H1 (cell line): ENCODE results near the gene CAMK2G. TPM values are rescaled to one million over a fixed set of nuclear protein-coding genes. Genes with fewer than 3 reads are reported as not detected.

Experiments
- ASH2L ChIP-seq: fragments of 200-600, 300-600 bp; sonication (generic); IDR thresholded peaks from one replicate; pipeline ENCODE4 v1.7.1; 2017; ENCODE audit warnings: low read length
- CBX5 ChIP-seq: fragments of 300-800, 300-1000 bp; sonication (generic); IDR thresholded peaks from 2 replicates; pipeline ENCODE4 v1.7.1; 2016; ENCODE audit warnings: antibody characterized with exemption, low read length, low read depth
- EZH2 ChIP-seq: fragments of 200-600 bp; sonication (generic); IDR thresholded peaks from 2 replicates; pipeline ENCODE4 v1.7.1; 2012; ENCODE audit warnings: low read depth, mild to moderate bottlenecking, moderate library complexity, low read length, inconsistent platforms; ENCODE audit not compliant: severe bottlenecking
- JUN ChIP-seq: IDR thresholded peaks from 2 replicates; pipeline ENCODE4 v1.6.1; 2011; ENCODE audit warnings: low read depth, mild to moderate bottlenecking, improper control_type of control experiment, low read length
- NRF1 ChIP-seq: IDR thresholded peaks from 2 replicates; pipeline ENCODE4 v1.6.1; 2011; ENCODE audit warnings: mild to moderate bottlenecking, low read depth, low read length, improper control_type of control experiment
- PHF8 ChIP-seq: fragments of 200-600 bp; sonication (generic); conservative IDR thresholded peaks from 2 replicates; pipeline ENCODE4 v1.7.1; 2012; ENCODE audit warnings: low read depth, mild to moderate bottlenecking, inconsistent platforms, low read length, moderate library complexity
- TAF1 ChIP-seq: IDR thresholded peaks from 2 replicates; pipeline ENCODE4 v1.6.1; 2011; ENCODE audit warnings: mild to moderate bottlenecking, low read depth, low read length
- TAF7 ChIP-seq: optimal IDR thresholded peaks from 2 replicates; pipeline ENCODE3; 2011; ENCODE audit warnings: low read depth, mild to moderate bottlenecking, inconsistent platforms, low read length, moderate library complexity, borderline replicate concordance
- YY1 ChIP-seq: IDR thresholded peaks from 2 replicates; pipeline ENCODE4 v1.6.1; 2011; ENCODE audit warnings: low read depth, mild to moderate bottlenecking, low read length
- polyA plus RNA-seq, 7 experiments: library from polyadenylated mRNA; depleted of rRNA in 3 of 7; stranded (reverse) in 5 of 7; unstranded in 2 of 7; fragments of >200 nt in 5 of 7; fragments of 200-250 nt in 2 of 7; gene quantifications; 1 replicate in 5 of 7; 2 replicates in 1 of 7; 4 replicates in 1 of 7; pipeline versions ENCODE4 v1.2.1 to v1.2.3, GENCODE V29; 2011 to 2013; ENCODE audit warnings: missing spikeins in 2 of 7, mixed read lengths in 2 of 7
- total RNA-seq: library from RNA; stranded (reverse); fragmentation: NEBNext Ultra II Directional; extraction: Animal tissue kit (Norgen Biotek cat#: 25700); gene quantifications from 2 replicates; pipeline ENCODE4 v1.2.1, GENCODE V29; 2021

CAMK2G gene
- total and polyA plus RNA-seq, 2 of the 8 experiments (the other 6 are each of a cell fraction or from before 2014, with no cell fraction given): 28.9 to 31.7 TPM

GRCh38 chr10:73840056-73840402, 34.3 kb downstream of the CAMK2G start (continued):
- TF ChIP-seq EZH2: no peak
- TF ChIP-seq TAF1: no peak
- no peak for TF ChIP-seq NRF1
- TF ChIP-seq ASH2L: no peak
- no peak for TF ChIP-seq TAF7
- TF ChIP-seq CBX5: no peak
- TF ChIP-seq JUN: no peak
- TF ChIP-seq PHF8: no peak
- no peak for TF ChIP-seq YY1
